ENCODE results near the gene MYRIP. TPM values are rescaled to one million over a fixed set of nuclear protein-coding genes. Genes with fewer than 3 reads are reported as not detected.
"Not testable (repeated sequence)": the region's sequence is repeated elsewhere in the genome, so short reads cannot be mapped to it uniquely, and the experiment has no call there.

MYRIP gene
- total RNA-seq, 1 donor: not detected

GRCh38 chr3:40104441-40104840 lies 295.0 kb downstream of the MYRIP start:
- Histone ChIP-seq H3K9me3 (ENCODE audit: low read depth, low read length) (no peaks in the 10 kb centered on the region), H3K4me3 (ENCODE audit: low read length) (no peak overlapping the region), H3K4me1 (ENCODE audit: insufficient read depth, low read length) (no peaks in the 10 kb centered on the region), H3K27me3 (ENCODE audit: insufficient read depth, low read length) (no peaks in the 10 kb centered on the region)

- Histone ChIP-seq H3K4me3 (ENCODE audit: low read length) (no peak overlapping the region), H3K4me1 (ENCODE audit: insufficient read depth, low read length) (no peaks in the 10 kb centered on the region), H3K27me3 (ENCODE audit: insufficient read depth, low read length) (no peaks in the 10 kb centered on the region), H3K9me3 (ENCODE audit: low read depth, low read length) (no peaks in the 10 kb centered on the region)
Measured at GRCh38 chr3:40108643-40109042, 299.2 kb downstream of the MYRIP start.

- no peaks in the 10 kb centered on the region for H3K4me1 ChIP-seq (ENCODE audit: insufficient read depth, low read length)
- no peak overlapping the region for H3K4me3 ChIP-seq (ENCODE audit: low read length)
- H3K27me3 ChIP-seq (ENCODE audit: insufficient read depth, low read length): no peaks in the 10 kb centered on the region
- no peaks in the 10 kb centered on the region for H3K9me3 ChIP-seq (ENCODE audit: low read depth, low read length)
Measured at GRCh38 chr3:40109641-40110490, 300.5 kb downstream of the MYRIP start.

- Histone ChIP-seq H3K4me3 (ENCODE audit: low read length) (no peak overlapping the region), H3K27me3 (ENCODE audit: insufficient read depth, low read length) (no peaks in the 10 kb centered on the region), H3K9me3 (ENCODE audit: low read depth, low read length) (no peaks in the 10 kb centered on the region), H3K4me1 (ENCODE audit: insufficient read depth, low read length) (no peaks in the 10 kb centered on the region)
Measured at GRCh38 chr3:40116478-40117177, 307.2 kb downstream of the MYRIP start.

- Histone ChIP-seq H3K27me3 (ENCODE audit: insufficient read depth, low read length) (no peaks in the 10 kb centered on the region), H3K4me3 (ENCODE audit: low read length) (no peak overlapping the region), H3K9me3 (ENCODE audit: low read depth, low read length) (no peaks in the 10 kb centered on the region), H3K4me1 (ENCODE audit: insufficient read depth, low read length) (no peaks in the 10 kb centered on the region)
Measured at GRCh38 chr3:40118091-40118490, 308.7 kb downstream of the MYRIP start.

- Histone ChIP-seq H3K9me3 (ENCODE audit: low read depth, low read length) (no peaks in the 10 kb centered on the region), H3K4me3 (ENCODE audit: low read length) (no peak overlapping the region), H3K27me3 (ENCODE audit: insufficient read depth, low read length) (no peaks in the 10 kb centered on the region), H3K4me1 (ENCODE audit: insufficient read depth, low read length) (no peaks in the 10 kb centered on the region)
Measured at GRCh38 chr3:40120067-40120692, 310.8 kb downstream of the MYRIP start.

GRCh38 chr3:40120806-40121205 lies 311.4 kb downstream of the MYRIP start:
- H3K4me1 ChIP-seq (ENCODE audit: insufficient read depth, low read length): no peaks in the 10 kb centered on the region
- no peak overlapping the region for H3K4me3 ChIP-seq (ENCODE audit: low read length)
- no peaks in the 10 kb centered on the region for H3K27me3 ChIP-seq (ENCODE audit: insufficient read depth, low read length)
- H3K9me3 ChIP-seq (ENCODE audit: low read depth, low read length): no peaks in the 10 kb centered on the region

- Histone ChIP-seq H3K4me1 (ENCODE audit: insufficient read depth, low read length) (no peaks in the 10 kb centered on the region), H3K27me3 (ENCODE audit: insufficient read depth, low read length) (no peaks in the 10 kb centered on the region), H3K9me3 (ENCODE audit: low read depth, low read length) (no peaks in the 10 kb centered on the region), H3K4me3 (ENCODE audit: low read length) (no peak overlapping the region)
Measured at GRCh38 chr3:40124918-40125317, 315.5 kb downstream of the MYRIP start.

GRCh38 chr3:40128166-40128565 lies 318.8 kb downstream of the MYRIP start:
- Histone ChIP-seq H3K4me3 (ENCODE audit: low read length) (no peak overlapping the region), H3K27me3 (ENCODE audit: insufficient read depth, low read length) (no peaks in the 10 kb centered on the region), H3K4me1 (ENCODE audit: insufficient read depth, low read length) (no peaks in the 10 kb centered on the region), H3K9me3 (ENCODE audit: low read depth, low read length) (no peaks in the 10 kb centered on the region)

GRCh38 chr3:40129510-40129909 lies 320.1 kb downstream of the MYRIP start:
- Histone ChIP-seq H3K4me1 (ENCODE audit: insufficient read depth, low read length) (no peaks in the 10 kb centered on the region), H3K4me3 (ENCODE audit: low read length) (no peak overlapping the region), H3K9me3 (ENCODE audit: low read depth, low read length) (no peaks in the 10 kb centered on the region), H3K27me3 (ENCODE audit: insufficient read depth, low read length) (no peaks in the 10 kb centered on the region)

GRCh38 chr3:40129981-40130380 lies 320.6 kb downstream of the MYRIP start:
- Histone ChIP-seq H3K9me3 (ENCODE audit: low read depth, low read length) (no peaks in the 10 kb centered on the region), H3K27me3 (ENCODE audit: insufficient read depth, low read length) (no peaks in the 10 kb centered on the region), H3K4me1 (ENCODE audit: insufficient read depth, low read length) (no peaks in the 10 kb centered on the region), H3K4me3 (ENCODE audit: low read length) (no peak overlapping the region)

GRCh38 chr3:40130721-40131120 lies 321.3 kb downstream of the MYRIP start:
- Histone ChIP-seq H3K9me3 (ENCODE audit: low read depth, low read length) (no peaks in the 10 kb centered on the region), H3K27me3 (ENCODE audit: insufficient read depth, low read length) (no peaks in the 10 kb centered on the region), H3K4me3 (ENCODE audit: low read length) (no peak overlapping the region), H3K4me1 (ENCODE audit: insufficient read depth, low read length) (no peaks in the 10 kb centered on the region)

- H3K9me3 ChIP-seq (ENCODE audit: low read depth, low read length); H3K27me3 ChIP-seq (ENCODE audit: insufficient read depth, low read length); H3K4me3 ChIP-seq (ENCODE audit: low read length); H3K4me1 ChIP-seq (ENCODE audit: insufficient read depth, low read length): not testable (repeated sequence)
Measured at GRCh38 chr3:40133886-40134575, 324.6 kb downstream of the MYRIP start.

GRCh38 chr3:40137591-40138295 lies 328.3 kb downstream of the MYRIP start:
- Histone ChIP-seq H3K4me1 (ENCODE audit: insufficient read depth, low read length) (no peaks in the 10 kb centered on the region), H3K9me3 (ENCODE audit: low read depth, low read length) (no peaks in the 10 kb centered on the region), H3K4me3 (ENCODE audit: low read length) (no peak overlapping the region), H3K27me3 (ENCODE audit: insufficient read depth, low read length) (no peaks in the 10 kb centered on the region)
